Motor neuron (in vitro differentiated cells): ENCODE data around the gene AVPI1. TPM values are rescaled to one million over a fixed set of nuclear protein-coding genes. Genes with fewer than 3 reads are reported as not detected.
A peak's percentile ranks its signal among the peaks of the same experiment; 100 is the strongest.
"Not testable (repeated sequence)": the region's sequence is repeated elsewhere in the genome, so short reads cannot be mapped to it uniquely, and the experiment has no call there.

Source experiments
- ATAC-seq, 8 experiments: fragments of 200-7000 bp; cut with Tn5 transposase; replicated peaks in 6 of 8; 2 replicates each; pipeline ENCODE4 v1.8.0; 2021; ENCODE audit warnings: mild to moderate bottlenecking in 8 of 8, moderate library complexity in 8 of 8
- H3K27ac ChIP-seq, 2 donors: fragments of 250-450 bp; sonication (Bioruptor Pico); 2 replicates each; pipeline ENCODE4 v1.9.0; 2021; ENCODE audit warnings: antibody characterized with exemption in 2 of 2, mild to moderate bottlenecking in 2 of 2, moderate library complexity in 1 of 2
- H3K4me1 ChIP-seq, 2 donors: fragments of 250-450 bp; sonication (Bioruptor Pico); replicated peaks in 1 of 2; 2 replicates each; pipeline ENCODE4 v1.6.1; 2021; ENCODE audit warnings: antibody characterized with exemption in 2 of 2, mild to moderate bottlenecking in 2 of 2, moderate library complexity in 1 of 2
- H3K4me3 ChIP-seq, 5 donors: fragments of 250-450 bp; sonication (Bioruptor Pico); 2 replicates each; pipeline ENCODE4 v1.9.0; 2021; ENCODE audit warnings: antibody characterized with exemption in 5 of 5, mild to moderate bottlenecking in 5 of 5, moderate library complexity in 4 of 5
- WGBS, 10 experiments: fragments of 450-650 bp; shearing (Covaris generic); methylation state at CpG; one replicate each; pipeline ENCODE4 v1.0.0; 2022; 5-methylcytosine and 5-hydroxymethylcytosine counted together
- in situ Hi-C, 9 experiments: fragments of 400-800 bp; cut with MboI; loops; one replicate each; pipeline ENCODE4 v1.15.0; 2021; ENCODE audit warnings: low sequenced_read_pairs in 9 of 9, low pct_unique_long_range_greater_than_20kb in 2 of 9; ENCODE audit not compliant: unreplicated experiment in 9 of 9
- total RNA-seq, 8 experiments: library from RNA; unstranded; fragments of 300-600 nt; gene quantifications; 2 replicates each; pipeline versions ENCODE4 v1.2.3 to v1.2.4, GENCODE V29; 2022

AVPI1 gene
- total RNA-seq, 8 experiments from 2014 or later, result 2.1 to 23.9 (median 7.1) TPM

GRCh38 chr10:97707134-97707861, 20.3 kb upstream of the AVPI1 start:
- Histone ChIP-seq H3K27ac (no peak overlapping the region), H3K4me3 (no peak overlapping the region), H3K4me1 (no peaks in the 10 kb centered on the region)
- ATAC-seq, result no peak
- in situ Hi-C loops, result no loop called here
- WGBS, 10 experiments, result 60 to 100% (median 81%) methylated on average over 1 to 8 of the region's 11 CpGs; no CpG with 5 or more reads in 4 of the 10 experiments

DNA sequence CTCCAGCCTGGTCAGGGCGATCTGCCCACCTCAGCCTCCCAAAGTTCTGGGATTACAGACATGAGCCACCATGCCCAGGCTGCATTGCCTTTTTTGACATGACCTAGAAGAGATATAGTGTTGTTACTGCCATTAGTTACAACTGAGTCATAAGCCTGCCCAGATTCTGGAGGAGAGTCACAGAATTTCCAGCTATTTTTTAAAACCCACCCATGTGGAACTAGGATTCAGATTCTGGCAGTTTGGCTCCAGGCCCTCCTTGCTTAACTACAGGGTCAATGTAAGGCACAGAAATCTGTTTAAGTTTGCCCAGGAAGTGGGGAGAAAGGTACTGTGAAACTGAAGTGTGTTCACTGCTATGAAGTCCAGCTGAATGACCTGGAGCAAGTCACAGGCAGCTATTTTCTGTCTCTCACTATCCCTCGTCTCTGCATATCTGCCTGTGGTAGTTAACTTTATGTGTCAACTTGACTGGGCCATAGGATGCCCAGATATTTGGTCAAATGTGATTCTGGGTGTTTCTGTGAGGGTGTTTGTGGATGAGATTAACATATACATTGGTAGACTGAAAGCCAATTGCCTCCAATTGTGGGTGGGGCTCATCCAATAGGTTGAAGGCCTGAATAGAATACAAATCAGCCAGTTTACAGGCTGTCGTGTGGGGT, 18.1 kb upstream of the AVPI1 start:
- ATAC-seq, result no peak
- in situ Hi-C loops, result no loop called here
- Histone ChIP-seq H3K4me1 (no peaks in the 10 kb centered on the region), H3K4me3 (no peak overlapping the region), H3K27ac (no peak overlapping the region)
- 25 to 67% (median 60%) methylated on average over 1 to 2 of the region's 3 CpGs; no CpG with 5 or more reads in 5 of the 10 experiments for WGBS, 10 experiments

- no peak overlapping the region for H3K4me3 ChIP-seq
- in situ Hi-C loops, result no loop called here
- ATAC-seq, result no peak
- H3K27ac ChIP-seq, result no peak overlapping the region
- WGBS, 10 experiments, result 0 to 89% (median 50%) methylated on average over 1 of the region's 1 CpG; no CpG with 5 or more reads in 5 of the 10 experiments
- H3K4me1 ChIP-seq, result no peaks in the 10 kb centered on the region
Observed at GRCh38 chr10:97704341-97704740, 17.3 kb upstream of the AVPI1 start.

GRCh38 chr10:97703398-97704067, 16.5 kb upstream of the AVPI1 start:
- in situ Hi-C loops, result no loop called here
- Histone ChIP-seq H3K4me1 (peaks cover 0 to under 1% of the 10 kb centered on the region in 2 donors), H3K4me3 (no peak overlapping the region), H3K27ac (no peak overlapping the region)
- ATAC-seq, result no peak
- 52 to 100% (median 91%) methylated on average over 1 to 7 of the region's 7 CpGs; no CpG with 5 or more reads in 1 of the 10 experiments for WGBS, 10 experiments

DNA sequence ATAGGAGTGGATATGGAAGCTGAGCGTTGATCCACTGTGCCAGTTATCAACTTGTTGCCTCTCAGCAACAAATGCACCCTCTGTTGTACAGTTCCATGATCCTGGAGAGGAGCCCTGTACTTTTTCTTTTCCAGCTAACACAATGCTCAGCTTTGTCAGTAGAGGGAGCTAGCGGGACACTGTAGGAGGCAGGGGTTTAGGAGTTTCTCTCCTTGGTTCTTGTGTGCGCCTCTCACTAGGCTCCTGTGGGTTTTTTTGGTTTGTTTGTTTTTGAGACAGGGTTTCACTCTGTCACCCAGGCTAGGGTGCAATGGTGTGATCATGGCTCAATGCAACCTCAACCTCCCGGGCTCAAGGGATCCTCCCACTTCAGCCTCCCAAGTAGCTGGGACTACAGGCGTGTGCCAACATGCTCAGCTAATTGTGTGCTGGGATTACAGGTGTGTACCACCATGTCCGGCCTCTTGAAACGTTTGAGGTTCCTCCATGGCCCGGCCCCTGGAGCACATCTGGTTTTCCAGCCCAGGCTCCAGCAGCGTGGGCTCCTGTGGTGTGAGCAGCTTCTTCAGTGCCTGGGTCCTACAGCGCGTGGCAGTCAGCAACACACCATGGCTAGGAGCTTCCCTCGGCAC, 14.5 kb upstream of the AVPI1 start:
- peak; percentile 67 to 99 (median 84) for ATAC-seq
- in situ Hi-C loops, result no loop called here
- WGBS, 10 experiments, result 0 to 53% (median 0%) methylated on average over 1 to 8 of the region's 12 CpGs; no CpG with 5 or more reads in 2 of the 10 experiments
- Histone ChIP-seq H3K4me3 (no peak overlapping the region), H3K27ac (no peak overlapping the region), H3K4me1 (peaks cover 8 to 9% of the 10 kb centered on the region in 2 donors)

DNA sequence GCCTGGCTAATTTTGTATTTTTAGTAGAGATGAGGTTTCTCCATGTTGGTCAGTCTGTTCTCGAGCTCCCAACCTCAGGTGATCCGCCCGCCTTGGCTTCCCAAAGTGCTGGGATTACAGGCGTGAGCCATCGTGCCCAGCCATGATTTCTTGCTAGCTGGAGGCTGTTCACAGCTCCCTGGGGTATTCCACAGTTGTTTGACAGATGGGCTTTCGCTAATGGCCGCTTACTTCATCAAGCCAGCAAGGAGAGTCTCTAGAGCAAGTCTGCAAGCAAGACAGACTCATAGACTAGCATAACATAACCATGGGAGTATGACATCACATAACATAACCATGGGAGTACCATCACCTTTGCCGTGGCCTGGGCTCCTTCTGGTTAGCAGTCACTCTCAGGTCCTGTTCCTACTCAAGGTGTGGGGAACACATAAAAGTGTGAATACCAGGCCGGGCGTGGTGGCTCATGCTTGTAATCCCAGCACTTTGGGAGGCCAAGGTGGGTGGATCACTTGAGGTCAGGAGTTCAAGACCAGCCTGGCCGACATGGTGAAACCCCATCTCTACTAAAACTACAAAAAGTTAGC, 11.1 kb upstream of the AVPI1 start:
- H3K27ac ChIP-seq, H3K4me1 ChIP-seq, H3K4me3 ChIP-seq, in situ Hi-C loops: not testable (repeated sequence)
- 37 to 100% (median 80%) methylated on average over 2 to 5 of the region's 11 CpGs; no CpG with 5 or more reads in 3 of the 10 experiments for WGBS, 10 experiments
- ATAC-seq, result peak in 5 of 8 experiments; percentile 88 to 96 (median 92)

DNA sequence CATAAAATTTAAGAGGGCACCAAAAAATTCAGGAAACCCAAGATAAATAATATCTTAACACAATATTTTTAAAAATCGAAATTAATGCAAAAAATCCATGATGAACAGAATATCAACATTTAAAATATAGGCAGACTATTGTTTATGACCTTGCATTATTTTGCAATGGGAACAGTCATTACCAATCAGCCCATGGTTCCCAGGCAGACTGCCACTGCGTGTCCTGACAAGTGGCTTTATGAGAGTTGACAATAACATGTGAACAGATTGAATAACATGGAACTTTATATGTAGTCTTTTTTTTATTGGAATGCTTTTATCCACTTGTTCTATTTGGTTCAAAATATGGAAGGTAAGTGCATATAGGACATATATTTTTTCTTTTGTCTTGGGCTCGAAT, 3.1 kb upstream of the AVPI1 start:
- Histone ChIP-seq H3K4me1 (peaks cover 13 to 23% of the 10 kb centered on the region in 2 donors), H3K27ac (no peak overlapping the region), H3K4me3 (no peak overlapping the region)
- 68 to 100% (median 79%) methylated on average over 2 to 3 of the region's 3 CpGs; no CpG with 5 or more reads in 1 of the 10 experiments for WGBS, 10 experiments
- in situ Hi-C loops, result no loop called here
- ATAC-seq, result no peak

- Histone ChIP-seq H3K27ac (no peak overlapping the region), H3K4me3 (no peak overlapping the region), H3K4me1 (peaks cover 13 to 23% of the 10 kb centered on the region in 2 donors)
- 35 to 100% (median 82%) methylated on average over 2 to 4 of the region's 5 CpGs; no CpG with 5 or more reads in 1 of the 10 experiments for WGBS, 10 experiments
- in situ Hi-C loops, result no loop called here
- ATAC-seq, result peak in 2 of 8 experiments; percentile 13 to 19
Observed at GRCh38 chr10:97689559-97690020, 2.5 kb upstream of the AVPI1 start.

DNA sequence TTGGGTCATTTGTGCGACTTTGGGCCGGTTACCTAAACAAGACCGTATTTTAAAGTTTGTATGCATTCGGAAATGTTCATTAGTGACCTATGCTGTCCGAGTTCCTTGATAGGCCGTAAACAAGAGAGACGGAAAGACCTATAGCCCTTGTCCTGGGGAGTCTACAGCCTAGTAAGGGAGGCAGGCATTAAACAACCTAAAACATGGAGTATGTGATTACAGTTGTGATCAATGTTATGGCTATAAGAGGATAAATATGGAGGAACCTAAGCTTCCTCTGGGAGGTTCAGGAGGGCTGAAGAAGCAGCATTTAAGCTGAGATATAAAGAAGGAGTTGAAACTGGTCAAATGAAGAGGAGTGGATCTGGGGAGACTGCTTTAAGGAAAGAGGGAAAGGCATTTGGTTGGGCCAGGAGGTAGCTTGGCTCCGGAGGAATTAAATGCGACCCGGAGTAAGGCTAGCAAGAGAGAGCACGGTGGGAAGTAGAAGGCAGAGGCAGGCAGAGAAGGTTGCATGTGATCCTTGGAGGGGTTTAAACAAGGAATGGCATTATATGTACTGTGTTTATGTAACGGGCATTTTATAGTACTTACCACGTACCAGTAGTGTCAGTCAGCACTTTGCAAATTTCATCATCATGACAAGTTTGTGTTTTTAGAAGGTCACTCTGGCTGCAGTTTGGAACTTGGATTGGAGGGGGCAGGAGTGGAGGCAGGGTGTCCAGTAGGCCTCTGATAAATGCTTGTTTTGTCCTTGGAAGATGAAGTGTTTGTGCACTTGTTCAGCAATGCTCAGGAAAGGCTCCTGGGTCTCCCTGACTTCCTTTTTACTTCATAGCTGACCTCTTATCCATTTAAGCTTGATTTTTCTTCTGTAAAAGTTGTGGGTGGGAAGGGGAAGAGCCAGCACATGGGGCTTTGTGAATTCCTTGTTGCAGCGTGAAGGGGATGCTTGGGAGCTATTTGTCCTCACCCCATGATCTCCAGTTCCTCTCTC, 1.0 kb upstream of the AVPI1 start:
- Histone ChIP-seq H3K27ac (peak overlapping the region; percentile 50 to 81), H3K4me3 (peak overlapping the region; percentile 31 to 68 (median 47)), H3K4me1 (peaks cover 13 to 26% of the 10 kb centered on the region in 2 donors)
- in situ Hi-C loops, result no loop called here
- 30 to 68% (median 53%) methylated on average over 2 to 14 of the region's 14 CpGs for WGBS, 10 experiments
- peak in 1 of 8 experiments; percentile 0 for ATAC-seq

- Histone ChIP-seq H3K4me1 (peaks cover 13 to 26% of the 10 kb centered on the region in 2 donors), H3K4me3 (peak overlapping the region; percentile 47 to 68 (median 49)), H3K27ac (peak overlapping the region in 1 of 2 donors; percentile 63)
- WGBS, 10 experiments, result 0 to 67% (median 32%) methylated on average over 2 to 10 of the region's 14 CpGs; no CpG with 5 or more reads in 4 of the 10 experiments
- ATAC-seq, result peak in 3 of 8 experiments; percentile 4 to 8 (median 7)
- in situ Hi-C loops, result no loop called here
Observed at GRCh38 chr10:97686301-97686961, 610 bp downstream of the AVPI1 start.

DNA sequence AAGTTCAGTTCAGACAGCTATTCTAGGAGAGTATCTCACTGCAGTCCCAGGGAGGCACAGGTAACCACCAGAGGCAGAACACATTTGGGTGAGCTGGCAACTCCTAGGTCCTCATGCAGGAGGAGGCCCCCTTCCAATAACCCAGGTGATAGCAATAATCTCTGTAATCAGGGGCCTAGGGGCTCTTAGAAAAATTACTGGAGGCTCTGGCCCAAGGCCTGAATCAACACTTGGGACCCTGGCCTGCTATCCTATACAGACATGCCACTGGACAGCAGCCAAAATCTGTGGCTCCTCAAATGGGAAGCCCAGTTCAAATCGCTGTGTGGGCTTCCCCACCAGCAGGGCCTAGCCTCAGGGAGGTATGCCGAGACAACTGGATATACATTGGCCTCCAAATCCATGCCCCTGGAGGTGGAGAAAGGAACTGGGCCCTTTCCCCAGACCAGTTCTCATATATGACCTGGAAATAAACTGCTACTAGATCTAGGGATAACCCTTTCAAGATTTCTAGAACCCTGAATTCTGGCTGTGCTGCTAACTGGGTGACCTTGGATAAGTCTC, 1.6 kb downstream of the AVPI1 start:
- H3K27ac ChIP-seq, result no peak overlapping the region
- peak in 1 of 8 experiments; percentile 3 for ATAC-seq

More for the DNA sequence above, 1.6 kb downstream of the AVPI1 start:
- in situ Hi-C loops, result no loop called here
- WGBS, 10 experiments, result 0 to 100% (median 61%) methylated on average over 1 to 2 of the region's 2 CpGs; no CpG with 5 or more reads in 6 of the 10 experiments
- Histone ChIP-seq H3K4me3 (peak overlapping the region in 2 of 5 donors; percentile 4 to 68), H3K4me1 (peaks cover 13 to 26% of the 10 kb centered on the region in 2 donors)
